Measurements from ENCODE around the gene SMIM14.
"Not testable (repeated sequence)": the region's sequence is repeated elsewhere in the genome, so short reads cannot be mapped to it uniquely, and the experiment has no call there.

Gene SMIM14

DNA sequence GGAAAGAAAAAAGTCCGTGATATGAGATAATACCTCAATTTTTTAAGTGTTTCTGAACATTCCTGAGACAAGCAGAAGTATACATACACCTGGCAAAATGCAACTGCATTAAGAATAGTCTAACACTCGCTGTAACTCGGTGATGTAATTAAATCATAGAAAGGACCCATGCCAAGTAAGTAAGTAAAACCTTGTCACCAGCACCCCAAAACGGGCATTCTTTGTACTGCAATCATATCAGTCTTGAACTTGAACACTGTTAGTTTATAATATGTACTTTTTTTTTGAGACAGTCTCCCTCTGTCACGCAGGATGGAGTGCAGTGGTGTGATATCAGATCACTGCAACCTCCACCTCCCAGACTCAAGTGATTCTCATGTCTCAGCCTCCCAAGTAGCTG, 47.4 kb downstream of the SMIM14 start:
- no peak for DNase-seq

DNA sequence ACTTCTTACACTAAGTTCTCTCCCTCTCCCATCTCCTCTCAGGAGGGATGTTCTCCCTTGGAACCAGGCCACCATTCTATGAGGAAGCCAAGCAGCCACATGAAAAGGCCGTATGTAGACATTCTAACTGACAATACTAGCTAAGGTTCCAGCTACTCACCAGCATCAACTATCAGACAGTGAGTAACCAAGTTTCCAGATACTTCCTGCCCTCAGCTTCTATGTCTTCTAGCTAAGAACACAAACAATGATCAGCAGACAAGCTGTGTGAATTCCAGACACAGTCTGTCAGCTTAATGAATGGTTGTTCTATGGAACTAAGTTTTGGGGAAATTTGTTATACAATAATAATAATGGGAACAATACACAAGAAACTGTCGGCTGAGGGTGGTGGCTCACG, 50.8 kb downstream of the SMIM14 start:
- DNase-seq: no peak

DNA sequence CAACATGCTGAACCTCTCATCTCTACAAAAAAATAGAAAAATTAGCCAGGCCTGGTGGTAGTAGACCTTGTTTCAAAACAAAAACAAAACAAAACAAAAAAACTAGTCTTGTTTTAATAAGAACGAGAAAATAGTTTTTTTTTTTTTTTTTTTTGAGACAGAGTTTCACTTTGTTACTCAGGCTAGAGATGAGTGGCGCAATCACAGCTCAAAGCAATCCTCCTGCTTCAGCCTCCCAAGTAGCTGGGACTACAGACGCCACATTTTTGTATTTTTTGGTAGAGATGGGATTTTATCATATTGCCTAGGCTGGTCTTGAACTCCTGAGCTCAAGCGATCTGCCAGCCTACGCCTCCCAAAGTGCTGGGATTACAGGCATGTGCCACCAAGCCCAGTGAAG, 63.7 kb downstream of the SMIM14 start:
- DNase-seq: no peak

GRCh38 chr4:39571504-39571903, 67.2 kb downstream of the SMIM14 start:
- no peak for DNase-seq

DNA sequence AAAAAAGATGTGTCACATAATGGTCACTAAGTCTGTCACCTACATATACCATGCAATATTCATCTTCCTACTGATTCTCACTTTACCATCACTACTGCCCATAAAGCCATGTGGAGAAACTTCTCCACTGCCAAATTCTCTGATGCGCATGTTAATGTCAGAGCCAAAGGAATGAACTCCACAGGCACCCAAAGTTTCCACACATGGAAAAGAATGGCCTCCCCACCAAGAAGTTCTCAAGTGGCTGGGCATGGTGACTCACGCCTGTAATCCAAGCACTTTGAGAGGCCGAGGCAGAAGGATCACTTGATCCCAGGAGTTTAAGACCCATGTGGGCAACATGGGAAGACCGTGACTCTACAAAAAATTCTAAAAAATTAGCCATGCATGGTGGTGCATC, 67.6 kb downstream of the SMIM14 start:
- no peak for DNase-seq

GRCh38 chr4:39569209-39569608, 69.5 kb downstream of the SMIM14 start:
- no peak for DNase-seq

DNA sequence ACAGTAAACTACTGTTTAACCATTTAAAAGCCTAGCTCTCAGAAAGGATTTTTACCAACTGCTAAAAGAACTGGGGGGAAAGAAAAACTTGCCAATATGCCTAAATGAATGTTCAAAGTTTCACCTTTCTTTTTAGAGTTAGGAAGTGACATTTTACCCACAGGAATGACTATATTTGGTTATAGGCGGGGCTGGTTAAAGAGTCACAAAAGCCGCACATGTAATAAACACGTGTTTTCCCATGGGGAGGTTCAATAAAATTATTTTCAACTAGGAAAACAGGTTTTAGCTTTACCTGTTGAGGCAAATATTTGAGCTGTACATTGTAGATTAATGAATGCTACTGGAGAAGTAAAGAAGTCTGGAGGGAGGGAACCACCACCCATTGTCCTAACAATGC, 69.9 kb downstream of the SMIM14 start:
- DNase-seq: peak; percentile 19

- DNase-seq: no peak
Observed at GRCh38 chr4:39565878-39566600, 72.6 kb downstream of the SMIM14 start.

GRCh38 chr4:39563346-39563847, 75.3 kb downstream of the SMIM14 start:
- DNase-seq: no peak

- DNase-seq: no peak
Observed at GRCh38 chr4:39562792-39563191, 75.9 kb downstream of the SMIM14 start.

DNA sequence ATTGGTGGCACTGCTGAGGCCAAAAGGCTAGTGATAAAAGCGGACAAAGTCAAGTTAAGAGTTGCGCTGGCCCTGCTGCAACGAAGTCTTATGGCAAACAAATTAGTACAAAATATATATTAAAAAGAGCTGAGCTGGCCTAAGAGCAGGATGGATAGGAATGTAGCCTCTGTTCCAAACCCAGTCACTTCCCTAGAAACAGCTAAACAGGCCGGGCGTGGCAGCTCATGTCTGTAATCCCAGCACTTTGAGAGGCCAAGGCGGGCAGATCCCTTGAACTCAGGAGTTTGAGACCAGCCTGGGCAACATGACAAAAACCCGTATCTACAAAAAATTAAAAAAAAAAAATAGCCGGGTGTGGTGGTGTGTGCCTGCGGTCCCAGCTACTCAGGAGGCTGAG, 79.0 kb downstream of the SMIM14 start:
- no peak for DNase-seq

GRCh38 chr4:39555472-39555871, 83.2 kb downstream of the SMIM14 start:
- DNase-seq: no peak

GRCh38 chr4:39548425-39549067, 90.1 kb downstream of the SMIM14 start:
- DNase-seq: no peak

- no peak for DNase-seq
Observed at GRCh38 chr4:39544580-39545315, 93.9 kb downstream of the SMIM14 start.

DNA sequence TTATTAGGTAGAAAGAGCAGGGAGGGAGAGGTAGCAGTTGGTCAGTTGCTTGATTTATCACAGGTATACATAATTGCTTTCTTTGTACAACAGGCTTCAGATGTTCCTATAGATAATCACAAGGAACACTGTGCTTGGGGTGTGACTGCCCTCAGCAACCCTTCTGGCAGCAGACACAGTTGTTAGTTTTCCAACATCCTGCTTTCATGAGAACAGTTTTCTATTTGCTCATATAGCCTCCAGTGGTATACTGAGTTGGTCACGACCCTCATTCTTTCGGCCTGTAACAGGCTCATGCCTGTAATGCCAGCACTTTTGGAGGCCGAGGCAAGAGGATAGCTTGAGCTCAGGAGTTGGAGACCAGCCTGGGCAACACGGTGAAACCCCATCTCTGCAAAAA, 94.6 kb downstream of the SMIM14 start:
- DNase-seq: not testable (repeated sequence)

DNA sequence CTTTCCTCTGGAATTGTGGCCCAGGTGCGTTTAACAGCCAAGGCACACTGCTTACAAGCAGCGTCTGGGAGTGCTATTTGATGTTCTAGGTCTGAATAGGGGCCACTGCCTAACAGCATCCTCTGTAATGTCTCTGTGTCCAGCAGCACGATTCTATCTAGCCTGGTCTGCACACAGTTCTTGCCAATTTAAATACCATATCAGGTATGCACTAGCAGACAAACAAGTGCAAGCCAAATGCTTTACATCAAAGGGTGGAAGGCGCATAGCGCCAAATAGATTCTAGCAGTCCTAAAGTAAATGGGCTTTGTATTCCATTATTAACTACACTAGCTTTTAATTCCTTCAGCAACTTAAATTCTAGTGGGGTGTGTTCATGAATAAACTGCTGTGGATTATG, 95.6 kb downstream of the SMIM14 start:
- DNase-seq: no peak

GRCh38 chr4:39542611-39543012, 96.1 kb downstream of the SMIM14 start:
- no peak for DNase-seq

DNA sequence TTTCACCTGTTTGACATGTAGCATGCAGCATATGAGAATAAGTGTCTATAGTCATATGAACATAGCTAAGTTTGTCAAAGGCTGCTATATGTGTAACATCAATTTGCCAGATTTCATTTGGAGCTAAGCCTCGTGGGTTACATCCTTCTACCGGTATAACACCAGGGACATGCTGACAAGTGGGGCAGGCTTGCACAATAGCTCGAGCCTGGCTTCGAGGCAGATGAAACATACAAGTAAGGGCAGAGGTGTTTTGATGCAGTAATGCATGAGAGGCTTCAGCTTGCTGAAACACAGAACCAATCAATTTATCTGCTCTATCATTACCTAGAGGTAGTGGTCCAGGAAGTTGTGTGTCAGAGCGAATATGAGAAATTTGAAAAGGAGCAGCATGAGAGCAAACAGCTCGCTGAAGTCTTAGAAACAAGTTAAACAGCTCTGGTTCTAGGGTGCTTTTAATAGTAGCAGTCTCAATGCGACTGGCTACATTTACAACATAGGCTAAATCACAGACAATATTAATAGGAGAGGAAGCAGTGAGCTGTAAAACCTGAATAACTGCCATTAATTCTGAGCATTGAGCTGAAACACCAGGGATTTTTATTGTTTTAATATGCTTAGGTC, 96.6 kb downstream of the SMIM14 start:
- DNase-seq: no peak

GRCh38 chr4:39539089-39539611, 99.5 kb downstream of the SMIM14 start:
- no peak for DNase-seq

- no peak for DNase-seq
Observed at GRCh38 chr4:39533541-39533940, 105.1 kb downstream of the SMIM14 start.

GRCh38 chr4:39532237-39532636, 106.4 kb downstream of the SMIM14 start:
- not testable (repeated sequence) for DNase-seq

GRCh38 chr4:39530682-39531081, 108.0 kb downstream of the SMIM14 start:
- no peak for DNase-seq

DNA sequence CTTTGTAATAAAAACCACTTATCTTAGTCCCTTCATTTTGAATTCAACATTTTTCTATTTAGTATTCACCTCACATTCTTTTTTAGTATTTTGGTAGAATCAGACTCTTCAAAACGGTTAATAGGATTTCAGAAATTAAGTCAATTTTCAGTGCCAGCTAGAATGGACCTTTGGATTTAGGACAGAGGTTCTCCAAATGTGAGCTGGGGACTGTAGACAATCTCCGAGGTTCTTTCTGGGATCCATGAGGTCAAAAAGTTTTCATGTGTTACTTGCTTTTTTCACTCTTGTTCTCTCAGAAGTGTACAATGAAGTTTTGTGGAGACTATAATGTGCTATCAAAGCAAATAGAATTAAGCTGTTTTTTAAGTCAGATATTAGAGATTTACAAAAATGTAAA, 109.1 kb downstream of the SMIM14 start:
- no peak for DNase-seq
